Chondrocyte (in vitro differentiated cells): ENCODE data around the gene LITAF. TPM values are rescaled to one million over a fixed set of nuclear protein-coding genes. Genes with fewer than 3 reads are reported as not detected.

Source experiments
- DNase-seq: peaks from one replicate; pipeline ENCODE4 v3.0.0; 2021; ENCODE audit warnings: mixed read lengths, low spot score
- H3K27ac Mint-ChIP-seq: one replicate; pipeline ENCODE4 v1.8.0; 2021; ENCODE audit warnings: mild to moderate bottlenecking, moderate library complexity, mixed read lengths; ENCODE audit not compliant: unreplicated experiment
- H3K27me3 Mint-ChIP-seq: 2 replicates; pipeline ENCODE4 v1.8.0; 2021; ENCODE audit warnings: low read depth, mixed read lengths
- H3K36me3 Mint-ChIP-seq: 2 replicates; pipeline ENCODE4 v1.8.0; 2021; ENCODE audit warnings: low read depth, mixed read lengths
- H3K4me1 Mint-ChIP-seq: 2 replicates; pipeline ENCODE4 v1.8.0; 2021; ENCODE audit warnings: low read depth, mild to moderate bottlenecking, mixed read lengths
- H3K4me3 Mint-ChIP-seq: one replicate; pipeline ENCODE4 v1.8.0; 2021; ENCODE audit warnings: mild to moderate bottlenecking, moderate library complexity, mixed read lengths; ENCODE audit not compliant: unreplicated experiment
- H3K9me3 Mint-ChIP-seq: 2 replicates; pipeline ENCODE4 v1.8.0; 2021; ENCODE audit warnings: low read depth, mixed read lengths
- total RNA-seq: library from RNA; stranded (reverse); gene quantifications from 3 replicates; pipeline ENCODE4 v1.2.1, GENCODE V29; 2021
- TF ChIP-seq, protein P1 (sequence below): fragments of 200-600 bp; sonication (generic); IDR thresholded peaks from 2 replicates; pipeline ENCODE4 v1.5.0; 2021; ENCODE audit warnings: antibody characterized with exemption, mild to moderate bottlenecking, moderate library complexity

The LITAF gene
- total RNA-seq, 1 donor from 2014 or later, result 91.9 TPM

DNA sequence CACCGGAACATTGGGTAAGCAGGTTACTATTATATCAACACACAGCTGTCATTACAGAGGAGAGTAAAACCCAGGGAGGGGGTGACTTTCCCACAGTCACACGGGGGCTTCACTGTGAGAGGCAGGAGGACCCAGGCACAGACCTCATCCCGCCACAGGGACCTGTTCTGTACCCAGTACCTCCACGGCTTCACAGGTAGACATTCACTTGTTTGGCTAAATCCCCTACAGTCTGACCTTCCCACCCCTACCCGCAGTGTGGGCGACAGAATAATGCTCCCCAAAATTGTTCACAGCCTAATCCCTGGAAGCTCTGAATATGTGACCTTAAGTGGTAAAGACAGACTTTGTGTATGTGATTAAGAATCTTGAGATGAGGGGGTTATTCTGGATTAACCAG, 16.5 kb downstream of the LITAF start:
- peaks cover 11% of the 10 kb centered on the region for H3K36me3 Mint-ChIP-seq
- TF ChIP-seq, protein P1, sequence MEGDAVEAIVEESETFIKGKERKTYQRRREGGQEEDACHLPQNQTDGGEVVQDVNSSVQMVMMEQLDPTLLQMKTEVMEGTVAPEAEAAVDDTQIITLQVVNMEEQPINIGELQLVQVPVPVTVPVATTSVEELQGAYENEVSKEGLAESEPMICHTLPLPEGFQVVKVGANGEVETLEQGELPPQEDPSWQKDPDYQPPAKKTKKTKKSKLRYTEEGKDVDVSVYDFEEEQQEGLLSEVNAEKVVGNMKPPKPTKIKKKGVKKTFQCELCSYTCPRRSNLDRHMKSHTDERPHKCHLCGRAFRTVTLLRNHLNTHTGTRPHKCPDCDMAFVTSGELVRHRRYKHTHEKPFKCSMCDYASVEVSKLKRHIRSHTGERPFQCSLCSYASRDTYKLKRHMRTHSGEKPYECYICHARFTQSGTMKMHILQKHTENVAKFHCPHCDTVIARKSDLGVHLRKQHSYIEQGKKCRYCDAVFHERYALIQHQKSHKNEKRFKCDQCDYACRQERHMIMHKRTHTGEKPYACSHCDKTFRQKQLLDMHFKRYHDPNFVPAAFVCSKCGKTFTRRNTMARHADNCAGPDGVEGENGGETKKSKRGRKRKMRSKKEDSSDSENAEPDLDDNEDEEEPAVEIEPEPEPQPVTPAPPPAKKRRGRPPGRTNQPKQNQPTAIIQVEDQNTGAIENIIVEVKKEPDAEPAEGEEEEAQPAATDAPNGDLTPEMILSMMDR, result no peak
- no peaks in the 10 kb centered on the region for H3K27me3 Mint-ChIP-seq
- no peaks in the 10 kb centered on the region for H3K9me3 Mint-ChIP-seq
- DNase-seq, result no peak
- H3K4me3 Mint-ChIP-seq, result no peak overlapping the region
- peaks cover 7% of the 10 kb centered on the region for H3K4me1 Mint-ChIP-seq
- H3K27ac Mint-ChIP-seq, result no peak overlapping the region

DNA sequence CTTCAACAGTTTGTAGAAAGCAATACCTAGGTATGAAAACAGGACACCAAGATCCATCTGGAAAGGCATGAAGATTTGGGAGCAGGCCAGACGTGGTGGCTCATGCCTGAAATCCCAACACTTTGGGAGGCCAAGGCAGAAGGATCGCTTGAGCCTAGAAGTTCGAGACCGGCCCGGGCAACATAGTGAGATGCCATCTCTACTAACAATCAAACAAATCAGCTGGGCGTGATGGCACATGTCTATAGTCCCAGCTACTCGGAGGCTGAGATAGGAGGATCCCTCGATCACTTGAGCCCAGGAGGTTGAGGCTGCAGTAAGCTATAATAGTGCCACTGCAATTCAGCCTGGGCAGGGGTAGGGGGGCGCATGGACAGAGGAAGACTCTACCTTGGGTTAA, 20.3 kb downstream of the LITAF start:
- TF ChIP-seq, protein P1, result no peak
- Mint-ChIP-seq H3K4me3 (no peak overlapping the region), H3K27me3 (no peaks in the 10 kb centered on the region), H3K9me3 (no peaks in the 10 kb centered on the region), H3K4me1 (peaks cover 16% of the 10 kb centered on the region), H3K36me3 (peaks cover 7% of the 10 kb centered on the region), H3K27ac (peak overlapping the region; percentile 30)
- DNase-seq, result no peak

DNA sequence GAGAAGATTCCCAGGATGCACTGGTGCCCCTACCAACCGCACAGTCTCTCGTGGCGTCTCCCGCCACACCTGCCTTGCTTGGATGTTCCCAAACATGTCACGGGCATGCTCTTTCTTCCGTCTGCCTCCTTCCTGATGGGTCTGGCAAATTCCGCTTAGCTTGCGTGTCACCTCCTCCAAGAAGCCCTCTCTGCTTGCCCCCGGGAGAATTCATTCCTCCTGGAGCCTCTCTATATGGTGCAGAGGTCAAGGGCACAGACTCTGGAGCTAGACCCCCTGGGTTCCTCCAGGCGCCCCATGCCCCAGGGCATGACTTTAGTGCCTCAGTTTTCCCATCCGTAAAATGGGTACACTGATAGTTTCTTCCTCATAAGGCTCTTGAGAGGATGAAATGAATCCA, 21.1 kb downstream of the LITAF start:
- TF ChIP-seq, protein P1, result no peak
- H3K4me1 Mint-ChIP-seq, result peaks cover 23% of the 10 kb centered on the region
- no peak overlapping the region for H3K4me3 Mint-ChIP-seq
- no peaks in the 10 kb centered on the region for H3K27me3 Mint-ChIP-seq
- no peak for DNase-seq
- no peaks in the 10 kb centered on the region for H3K9me3 Mint-ChIP-seq
- peak overlapping the region; percentile 5 for H3K27ac Mint-ChIP-seq
- peaks cover 7% of the 10 kb centered on the region for H3K36me3 Mint-ChIP-seq

DNA sequence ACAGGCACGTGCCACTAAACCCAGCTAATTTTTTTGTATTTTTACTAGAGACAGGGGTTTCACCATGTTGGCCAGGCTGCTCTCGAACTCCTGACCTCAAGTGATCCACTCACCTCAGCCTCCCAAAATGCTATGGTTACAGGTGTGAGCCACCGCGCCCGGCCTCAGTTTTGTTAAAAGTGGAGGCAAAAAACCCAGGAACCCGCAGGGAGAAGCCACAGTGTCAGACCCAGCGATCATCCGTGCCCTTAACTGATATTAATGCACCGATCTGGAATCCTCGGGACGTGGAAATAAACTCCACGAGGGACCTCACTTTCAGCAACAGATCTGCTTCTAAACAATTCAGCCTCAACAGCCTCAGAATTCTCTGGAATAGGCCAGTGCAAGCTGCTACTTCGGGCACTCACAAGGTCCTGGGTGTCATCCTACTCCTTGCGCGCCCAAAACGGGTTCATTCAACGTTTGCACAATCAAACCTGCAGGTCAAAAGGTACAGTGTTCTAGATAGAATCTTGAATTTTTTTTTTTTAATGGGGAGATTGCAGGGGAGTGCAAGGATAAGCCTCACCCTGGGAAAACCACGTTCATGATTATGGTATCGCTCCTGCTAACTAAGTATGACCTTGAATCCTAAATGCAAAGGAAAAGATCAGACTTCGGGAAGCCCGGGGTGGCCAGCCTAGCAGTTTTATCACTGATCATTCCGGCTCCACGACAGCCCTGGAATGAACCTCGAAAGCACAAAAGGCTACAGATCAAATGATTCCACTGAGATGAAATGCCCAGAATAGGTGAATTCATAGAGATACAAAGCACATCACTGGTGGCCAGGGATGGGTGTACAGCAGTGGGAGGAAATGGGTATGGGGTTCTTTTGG, 22.4 kb downstream of the LITAF start:
- DNase-seq, result no peak
- Mint-ChIP-seq H3K27ac (no peak overlapping the region), H3K27me3 (no peaks in the 10 kb centered on the region), H3K36me3 (peaks cover 4% of the 10 kb centered on the region), H3K4me3 (no peak overlapping the region), H3K4me1 (peaks cover 29% of the 10 kb centered on the region), H3K9me3 (no peaks in the 10 kb centered on the region)
- TF ChIP-seq, protein P1, result no peak

DNA sequence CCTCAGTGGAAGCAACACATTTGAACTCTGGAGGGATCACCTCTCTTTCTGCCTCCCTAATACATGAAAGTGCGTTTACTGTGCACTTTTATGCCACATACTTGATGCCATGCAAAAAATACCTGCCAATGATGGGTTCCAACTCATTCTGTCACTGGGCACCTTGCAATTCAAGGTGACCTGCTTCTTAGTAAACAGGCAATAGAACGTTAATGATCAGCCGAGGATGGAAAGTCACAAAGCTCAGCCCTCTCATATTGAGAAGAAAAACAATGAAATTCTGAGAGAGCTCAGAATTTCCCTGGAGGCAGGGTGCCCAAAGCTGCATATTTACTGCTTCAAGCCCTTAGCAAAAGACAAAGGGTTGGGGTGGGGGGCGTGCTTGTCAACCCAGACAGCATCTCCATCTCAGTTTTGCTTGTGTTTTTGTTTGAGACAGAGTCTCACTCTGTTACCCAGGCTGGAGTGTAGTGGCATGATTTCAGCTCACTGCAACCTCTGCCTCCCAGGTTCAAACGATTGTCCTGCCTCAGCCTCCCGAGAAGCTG, 23.2 kb downstream of the LITAF start:
- DNase-seq, result no peak
- no peaks in the 10 kb centered on the region for H3K9me3 Mint-ChIP-seq
- H3K36me3 Mint-ChIP-seq, result peaks cover 4% of the 10 kb centered on the region
- no peaks in the 10 kb centered on the region for H3K27me3 Mint-ChIP-seq
- peak overlapping the region; percentile 32 for H3K27ac Mint-ChIP-seq
- no peak overlapping the region for H3K4me3 Mint-ChIP-seq
- H3K4me1 Mint-ChIP-seq, result peaks cover 29% of the 10 kb centered on the region
- TF ChIP-seq, protein P1, result no peak
